Measurements from ENCODE around the gene FXYD5. TPM values are rescaled to one million over a fixed set of nuclear protein-coding genes. Genes with fewer than 3 reads are reported as not detected.

Gene FXYD5
- total RNA-seq, 1 donor from 2014 or later, result 144 TPM

DNA sequence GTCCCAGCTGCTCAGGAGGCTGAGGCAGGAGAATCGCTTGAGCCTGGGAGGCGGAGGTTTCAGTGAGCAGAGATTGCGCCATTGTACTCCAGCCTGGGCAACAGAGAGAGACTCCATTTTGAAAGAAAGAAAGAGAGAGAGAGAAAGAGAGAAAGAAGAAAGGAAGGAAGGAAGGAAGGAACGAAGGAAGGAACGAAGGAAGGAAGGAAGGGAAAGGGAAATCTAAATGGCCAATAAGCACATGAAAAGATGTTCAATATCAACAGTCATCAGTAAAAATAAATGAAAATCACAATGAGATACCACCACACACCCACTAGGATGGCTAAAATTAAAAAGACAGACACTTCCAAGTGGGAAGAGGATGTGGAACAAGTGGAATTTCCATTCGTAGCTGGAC lies 19.7 kb downstream of the FXYD5 start:
- no peak for TF ChIP-seq POLR2A (IDR thresholded peaks at IDR 0.05)
- TF ChIP-seq, protein P1, sequence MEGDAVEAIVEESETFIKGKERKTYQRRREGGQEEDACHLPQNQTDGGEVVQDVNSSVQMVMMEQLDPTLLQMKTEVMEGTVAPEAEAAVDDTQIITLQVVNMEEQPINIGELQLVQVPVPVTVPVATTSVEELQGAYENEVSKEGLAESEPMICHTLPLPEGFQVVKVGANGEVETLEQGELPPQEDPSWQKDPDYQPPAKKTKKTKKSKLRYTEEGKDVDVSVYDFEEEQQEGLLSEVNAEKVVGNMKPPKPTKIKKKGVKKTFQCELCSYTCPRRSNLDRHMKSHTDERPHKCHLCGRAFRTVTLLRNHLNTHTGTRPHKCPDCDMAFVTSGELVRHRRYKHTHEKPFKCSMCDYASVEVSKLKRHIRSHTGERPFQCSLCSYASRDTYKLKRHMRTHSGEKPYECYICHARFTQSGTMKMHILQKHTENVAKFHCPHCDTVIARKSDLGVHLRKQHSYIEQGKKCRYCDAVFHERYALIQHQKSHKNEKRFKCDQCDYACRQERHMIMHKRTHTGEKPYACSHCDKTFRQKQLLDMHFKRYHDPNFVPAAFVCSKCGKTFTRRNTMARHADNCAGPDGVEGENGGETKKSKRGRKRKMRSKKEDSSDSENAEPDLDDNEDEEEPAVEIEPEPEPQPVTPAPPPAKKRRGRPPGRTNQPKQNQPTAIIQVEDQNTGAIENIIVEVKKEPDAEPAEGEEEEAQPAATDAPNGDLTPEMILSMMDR (IDR thresholded peaks at IDR 0.05), result no peak
- Histone ChIP-seq H3K4me3 (no peak overlapping the region), H3K9me3 (no peaks in the 10 kb centered on the region), H3K36me3 (no peaks in the 10 kb centered on the region), H3K27me3 (no peaks in the 10 kb centered on the region), H3K27ac (no peak overlapping the region), H3K4me1 (peaks cover 19% of the 10 kb centered on the region)
- DNase-seq (ENCODE audit: extremely low spot score in 2 of 2), result no peak
- intact Hi-C loops (cut with DNase I), result no loop called here

DNA sequence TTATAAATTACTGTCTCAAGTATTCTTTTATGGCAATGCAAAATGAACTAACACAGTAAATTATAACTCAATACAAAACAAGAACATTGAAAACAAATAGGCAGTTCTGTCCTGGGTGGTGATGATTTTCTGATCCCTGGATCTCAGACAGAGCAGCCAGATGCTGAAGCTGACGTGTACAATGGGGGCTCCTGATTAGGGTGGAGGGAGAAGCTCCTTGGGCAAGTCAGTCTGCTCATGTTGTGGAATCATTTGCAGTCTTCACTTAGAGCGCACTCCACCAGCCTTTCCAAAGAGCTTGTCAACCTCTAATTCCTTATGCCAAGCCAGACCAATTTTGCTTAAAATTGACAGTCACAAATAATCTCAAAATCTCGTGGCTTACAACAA lies 21.6 kb downstream of the FXYD5 start:
- intact Hi-C loops (cut with DNase I), result no loop called here
- no peaks in the 10 kb centered on the region for H3K36me3 ChIP-seq
- H3K27me3 ChIP-seq, result no peaks in the 10 kb centered on the region
- peaks cover 19% of the 10 kb centered on the region for H3K4me1 ChIP-seq
- no peaks in the 10 kb centered on the region for H3K9me3 ChIP-seq
- DNase-seq (ENCODE audit: extremely low spot score in 2 of 2), result peak in 1 of 2 donors; percentile 89
- H3K4me3 ChIP-seq, result no peak overlapping the region
- TF ChIP-seq POLR2AphosphoS5 (IDR thresholded peaks at IDR 0.05; ENCODE audit: insufficient read depth in 1 of 2, low read depth in 1 of 2), result no peak
- peak in 1 of 2 donors; percentile 5 for TF ChIP-seq POLR2A (IDR thresholded peaks at IDR 0.05)
- TF ChIP-seq, protein P1 (IDR thresholded peaks at IDR 0.05), result no peak
- peak overlapping the region; percentile 45 for H3K27ac ChIP-seq

DNA sequence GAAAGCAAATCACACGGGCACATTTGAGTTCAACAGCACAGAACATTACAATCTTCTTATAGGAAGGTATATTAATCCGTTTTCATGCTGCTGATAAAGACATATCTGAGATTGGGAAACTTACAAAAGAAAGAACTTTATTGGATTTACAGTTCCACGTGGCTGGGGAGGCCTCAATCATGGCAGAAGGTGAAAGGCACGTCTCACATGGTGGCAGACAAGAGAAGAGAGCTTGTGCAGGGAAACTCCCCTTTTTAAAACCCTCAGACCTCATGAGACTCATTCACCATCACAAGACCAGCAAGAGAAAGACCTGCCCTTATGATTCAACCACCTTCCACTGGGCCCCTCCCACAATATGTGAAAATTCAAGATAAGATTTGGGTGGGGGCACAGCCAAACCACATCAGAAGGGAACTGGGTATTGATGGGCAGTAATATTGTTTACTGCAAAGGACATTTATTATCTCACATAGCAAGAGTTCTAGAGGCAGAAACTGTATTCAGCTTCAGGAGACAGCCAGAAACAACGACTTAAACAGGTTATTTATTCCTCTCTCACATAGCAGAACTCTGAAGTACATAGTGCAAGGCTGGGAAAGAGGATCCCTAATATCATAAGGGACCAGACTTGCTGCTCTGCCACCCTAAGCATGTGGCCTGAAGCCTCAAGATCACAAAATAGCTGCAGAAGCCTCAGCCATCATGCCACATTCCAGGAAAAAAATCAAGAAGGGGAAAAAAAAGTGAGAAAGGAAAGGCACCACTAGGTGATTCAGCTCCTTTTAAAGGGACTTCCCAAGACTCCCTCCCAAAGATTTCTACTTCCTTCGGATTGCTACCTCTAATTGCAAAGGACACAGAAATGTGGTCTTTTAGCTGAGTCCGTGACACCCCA lies 23.1 kb downstream of the FXYD5 start:
- Histone ChIP-seq H3K27me3 (no peaks in the 10 kb centered on the region), H3K9me3 (no peaks in the 10 kb centered on the region), H3K4me3 (no peak overlapping the region), H3K27ac (peak overlapping the region; percentile 72), H3K4me1 (peaks cover 19% of the 10 kb centered on the region), H3K36me3 (no peaks in the 10 kb centered on the region)
- TF ChIP-seq POLR2A (IDR thresholded peaks at IDR 0.05) (no peak), POLR2AphosphoS5 (IDR thresholded peaks at IDR 0.05; ENCODE audit: insufficient read depth in 1 of 2, low read depth in 1 of 2) (no peak)
- TF ChIP-seq, protein P1 (IDR thresholded peaks at IDR 0.05), result no peak
- intact Hi-C loops (cut with DNase I), result no loop called here
- peak in 1 of 2 donors; percentile 77 for DNase-seq (ENCODE audit: extremely low spot score in 2 of 2)

DNA sequence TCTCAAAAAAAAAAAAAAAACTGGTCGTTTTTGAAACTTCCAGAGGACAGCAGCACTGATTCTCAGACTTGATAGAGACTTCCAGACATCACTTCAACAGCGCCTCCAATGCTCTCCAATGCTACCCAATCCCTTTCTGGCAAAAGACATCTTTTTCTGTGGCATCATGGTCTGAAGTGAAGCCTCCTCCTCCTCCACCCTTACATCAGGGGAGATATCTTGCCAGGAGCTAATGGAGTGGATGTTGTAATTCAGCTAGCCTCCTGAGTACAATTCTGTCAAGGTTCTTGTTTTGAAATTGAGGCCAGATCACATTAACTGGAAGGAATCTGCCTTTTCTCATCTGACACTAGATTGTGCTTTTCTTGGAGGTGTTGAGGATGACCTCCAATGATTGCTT lies 24.2 kb downstream of the FXYD5 start:
- H3K27ac ChIP-seq, result peak overlapping the region; percentile 2
- intact Hi-C loops (cut with DNase I), result no loop called here
- peak in 1 of 2 donors; percentile 97 for DNase-seq (ENCODE audit: extremely low spot score in 2 of 2)
- peaks cover 19% of the 10 kb centered on the region for H3K4me1 ChIP-seq
- no peak overlapping the region for H3K4me3 ChIP-seq
- TF ChIP-seq POLR2AphosphoS5 (IDR thresholded peaks at IDR 0.05; ENCODE audit: insufficient read depth in 1 of 2, low read depth in 1 of 2) (peak; percentile 16 to 32), POLR2A (IDR thresholded peaks at IDR 0.05) (no peak)
- TF ChIP-seq, protein P1 (IDR thresholded peaks at IDR 0.05), result no peak
- H3K36me3 ChIP-seq, result no peaks in the 10 kb centered on the region
- H3K9me3 ChIP-seq, result no peaks in the 10 kb centered on the region
- H3K27me3 ChIP-seq, result no peaks in the 10 kb centered on the region

DNA sequence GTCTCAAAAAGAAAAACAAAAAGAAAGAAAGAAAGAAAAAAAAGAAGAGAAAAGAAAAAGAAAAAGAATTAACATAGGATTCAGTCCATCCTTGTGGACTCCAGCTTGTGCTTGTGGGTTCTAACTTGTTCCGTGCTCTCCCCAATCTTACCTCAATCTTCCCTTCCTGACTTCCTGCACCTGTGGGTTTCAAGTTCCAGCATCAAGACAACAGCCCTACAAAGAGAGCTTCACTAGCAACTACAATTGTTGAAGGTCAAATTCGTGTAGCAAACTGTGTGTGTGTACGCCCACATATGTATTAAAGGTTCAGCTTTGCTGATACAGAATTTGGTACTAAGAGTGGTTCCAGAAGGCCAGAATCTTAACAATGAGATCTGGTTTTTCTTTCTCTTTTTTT lies 25.3 kb downstream of the FXYD5 start:
- peak overlapping the region; percentile 2 for H3K27ac ChIP-seq
- DNase-seq (ENCODE audit: extremely low spot score in 2 of 2), result peak in 1 of 2 donors; percentile 58
- no peaks in the 10 kb centered on the region for H3K27me3 ChIP-seq
- TF ChIP-seq, protein P1 (IDR thresholded peaks at IDR 0.05), result no peak
- TF ChIP-seq POLR2A (IDR thresholded peaks at IDR 0.05) (no peak), POLR2AphosphoS5 (IDR thresholded peaks at IDR 0.05; ENCODE audit: insufficient read depth in 1 of 2, low read depth in 1 of 2) (no peak)
- H3K36me3 ChIP-seq, result no peaks in the 10 kb centered on the region
- H3K9me3 ChIP-seq, result no peaks in the 10 kb centered on the region
- intact Hi-C loops (cut with DNase I), result no loop called here
- peaks cover 19% of the 10 kb centered on the region for H3K4me1 ChIP-seq
- H3K4me3 ChIP-seq, result no peak overlapping the region
